ENCODE measurements around the gene TCL1B. TPM values are rescaled to one million over a fixed set of nuclear protein-coding genes. Genes with fewer than 3 reads are reported as not detected.

TCL1B gene
- total and polyA plus RNA-seq, 4 donors = 0.19 TPM; not detected in 3

DNA sequence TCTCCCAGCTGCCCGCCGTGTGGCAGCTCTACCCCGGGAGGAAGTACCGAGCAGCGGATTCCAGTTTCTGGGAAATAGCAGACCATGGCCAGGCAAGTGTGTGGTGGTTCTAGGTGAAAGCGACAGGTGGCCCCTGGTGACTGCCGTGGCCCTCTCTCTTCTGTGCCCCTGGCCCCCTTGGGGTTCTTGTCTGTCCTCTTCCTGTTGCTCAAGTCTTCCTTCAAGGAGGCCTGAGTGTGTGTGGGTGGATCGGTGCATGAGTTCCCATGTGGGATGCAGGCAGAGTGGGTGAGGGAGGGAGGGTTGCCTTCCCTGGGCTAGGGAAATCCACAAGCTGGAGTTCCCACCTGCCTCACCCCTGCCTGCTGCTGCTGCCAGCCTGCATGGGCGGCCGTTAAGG is 4.6 kb downstream of the TCL1B start:
- no peak for DNase-seq (ENCODE audit: low spot score)
- H3K4me1 ChIP-seq (ENCODE audit: control insufficient read depth in 4 of 4, insufficient read depth in 4 of 4, low read length in 3 of 4) = no peaks in the 10 kb centered on the region
- no peaks in the 10 kb centered on the region for H3K27me3 ChIP-seq (ENCODE audit: control insufficient read depth in 4 of 4, insufficient read depth in 4 of 4, low read length in 3 of 4)
- no peaks in the 10 kb centered on the region for H3K9me3 ChIP-seq (ENCODE audit: control insufficient read depth in 4 of 4, low read length in 3 of 4)
- TF ChIP-seq MAX (IDR thresholded peaks at IDR 0.05) = no peak
- no peak for TF ChIP-seq YY1 (IDR thresholded peaks at IDR 0.05)
- TF ChIP-seq HNF4A (conservative IDR thresholded peaks at IDR 0.05) = no peak
- TF ChIP-seq FOXA1 (IDR thresholded peaks at IDR 0.05) = no peak
- TF ChIP-seq EGR1 (IDR thresholded peaks at IDR 0.05; ENCODE audit: low read depth in 2 of 2) = no peak
- no peak for TF ChIP-seq ATF3 (IDR thresholded peaks at IDR 0.05)
- TF ChIP-seq JUND (IDR thresholded peaks at IDR 0.05) = no peak
- no peak for TF ChIP-seq TAF1 (conservative IDR thresholded peaks at IDR 0.05)
- no peak for TF ChIP-seq RXRA (IDR thresholded peaks at IDR 0.05)
- TF ChIP-seq CTCF (IDR thresholded peaks at IDR 0.05; ENCODE audit: low read depth, low read length, missing input control) = no peak
- TF ChIP-seq RAD21 (IDR thresholded peaks at IDR 0.05) = no peak
- H3K4me3 ChIP-seq (ENCODE audit: low read depth in 1 of 3, low read length in 3 of 3) = no peak overlapping the region
- no peak overlapping the region for H3K9ac ChIP-seq (ENCODE audit: low read depth in 1 of 2, low read length in 2 of 2)
- H3K27ac ChIP-seq (ENCODE audit: low read depth in 1 of 2, low read length in 2 of 2) = no peak overlapping the region
- H3K36me3 ChIP-seq (ENCODE audit: control insufficient read depth in 4 of 4, insufficient read depth in 3 of 4, low read depth in 1 of 4, low read length in 3 of 4) = no peaks in the 10 kb centered on the region
- 90% methylated on average over 10 of the region's 10 CpGs for WGBS

DNA sequence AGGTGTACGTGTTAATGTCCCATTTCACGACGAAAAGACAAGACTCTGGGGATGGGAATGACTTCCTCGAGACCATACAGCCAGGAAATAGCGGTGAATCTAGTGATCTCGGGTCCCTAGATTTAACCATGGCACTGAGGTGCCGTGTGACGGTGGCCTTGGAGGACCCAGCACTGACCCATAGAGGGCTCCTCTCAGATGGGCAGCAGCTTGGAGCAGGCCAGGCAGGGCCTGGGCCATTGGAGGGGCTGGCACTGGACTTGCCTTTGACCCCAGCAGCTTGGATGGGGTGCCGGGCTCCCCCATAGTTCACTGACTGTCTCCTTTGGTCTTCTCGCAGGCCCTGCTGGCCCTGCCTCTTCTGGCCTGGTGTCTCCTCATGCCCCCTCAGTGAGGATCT is 5.4 kb downstream of the TCL1B start:
- WGBS = 91% methylated on average over 10 of the region's 10 CpGs
- H3K9me3 ChIP-seq (ENCODE audit: control insufficient read depth in 4 of 4, low read length in 3 of 4) = no peaks in the 10 kb centered on the region
- no peaks in the 10 kb centered on the region for H3K27me3 ChIP-seq (ENCODE audit: control insufficient read depth in 4 of 4, insufficient read depth in 4 of 4, low read length in 3 of 4)

More for the DNA sequence above, 5.4 kb downstream of the TCL1B start:
- no peaks in the 10 kb centered on the region for H3K4me1 ChIP-seq (ENCODE audit: control insufficient read depth in 4 of 4, insufficient read depth in 4 of 4, low read length in 3 of 4)
- H3K27ac ChIP-seq (ENCODE audit: low read depth in 1 of 2, low read length in 2 of 2) = no peak overlapping the region
- no peak for TF ChIP-seq ZBTB33 (IDR thresholded peaks at IDR 0.05)
- no peak for TF ChIP-seq EGR1 (IDR thresholded peaks at IDR 0.05; ENCODE audit: low read depth in 2 of 2)
- TF ChIP-seq NR2F2 (IDR thresholded peaks at IDR 0.05) = no peak
- no peak for TF ChIP-seq RAD21 (IDR thresholded peaks at IDR 0.05)
- no peak for TF ChIP-seq JUND (IDR thresholded peaks at IDR 0.05)
- TF ChIP-seq SP1 (IDR thresholded peaks at IDR 0.05) = no peak
- no peak for TF ChIP-seq TAF1 (conservative IDR thresholded peaks at IDR 0.05)
- TF ChIP-seq, protein P1, sequence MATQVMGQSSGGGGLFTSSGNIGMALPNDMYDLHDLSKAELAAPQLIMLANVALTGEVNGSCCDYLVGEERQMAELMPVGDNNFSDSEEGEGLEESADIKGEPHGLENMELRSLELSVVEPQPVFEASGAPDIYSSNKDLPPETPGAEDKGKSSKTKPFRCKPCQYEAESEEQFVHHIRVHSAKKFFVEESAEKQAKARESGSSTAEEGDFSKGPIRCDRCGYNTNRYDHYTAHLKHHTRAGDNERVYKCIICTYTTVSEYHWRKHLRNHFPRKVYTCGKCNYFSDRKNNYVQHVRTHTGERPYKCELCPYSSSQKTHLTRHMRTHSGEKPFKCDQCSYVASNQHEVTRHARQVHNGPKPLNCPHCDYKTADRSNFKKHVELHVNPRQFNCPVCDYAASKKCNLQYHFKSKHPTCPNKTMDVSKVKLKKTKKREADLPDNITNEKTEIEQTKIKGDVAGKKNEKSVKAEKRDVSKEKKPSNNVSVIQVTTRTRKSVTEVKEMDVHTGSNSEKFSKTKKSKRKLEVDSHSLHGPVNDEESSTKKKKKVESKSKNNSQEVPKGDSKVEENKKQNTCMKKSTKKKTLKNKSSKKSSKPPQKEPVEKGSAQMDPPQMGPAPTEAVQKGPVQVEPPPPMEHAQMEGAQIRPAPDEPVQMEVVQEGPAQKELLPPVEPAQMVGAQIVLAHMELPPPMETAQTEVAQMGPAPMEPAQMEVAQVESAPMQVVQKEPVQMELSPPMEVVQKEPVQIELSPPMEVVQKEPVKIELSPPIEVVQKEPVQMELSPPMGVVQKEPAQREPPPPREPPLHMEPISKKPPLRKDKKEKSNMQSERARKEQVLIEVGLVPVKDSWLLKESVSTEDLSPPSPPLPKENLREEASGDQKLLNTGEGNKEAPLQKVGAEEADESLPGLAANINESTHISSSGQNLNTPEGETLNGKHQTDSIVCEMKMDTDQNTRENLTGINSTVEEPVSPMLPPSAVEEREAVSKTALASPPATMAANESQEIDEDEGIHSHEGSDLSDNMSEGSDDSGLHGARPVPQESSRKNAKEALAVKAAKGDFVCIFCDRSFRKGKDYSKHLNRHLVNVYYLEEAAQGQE (IDR thresholded peaks at IDR 0.05) = no peak
- TF ChIP-seq YY1 (IDR thresholded peaks at IDR 0.05) = no peak
- no peak overlapping the region for H3K9ac ChIP-seq (ENCODE audit: low read depth in 1 of 2, low read length in 2 of 2)
- DNase-seq (ENCODE audit: low spot score) = no peak
- H3K4me3 ChIP-seq (ENCODE audit: low read depth in 1 of 3, low read length in 3 of 3) = no peak overlapping the region
- H3K36me3 ChIP-seq (ENCODE audit: control insufficient read depth in 4 of 4, insufficient read depth in 3 of 4, low read depth in 1 of 4, low read length in 3 of 4) = no peaks in the 10 kb centered on the region

Measured in liver (tissue), 9 donors.